ENCODE data around the gene LDLRAD4. TPM values are rescaled to one million over a fixed set of nuclear protein-coding genes. Genes with fewer than 3 reads are reported as not detected.

LDLRAD4 gene
- total and polyA plus RNA-seq, 2 experiments from 2014 or later, result 0.73 to 1.9 TPM

- Histone ChIP-seq H4K20me1 (replicated peaks; ENCODE audit: insufficient read depth) (no peaks in the 10 kb centered on the region), H3K4me1 (ENCODE audit: insufficient read depth) (no peaks in the 10 kb centered on the region), H3K4me3 (no peak overlapping the region), H3K27ac (ENCODE audit: low read depth) (no peak overlapping the region), H3F3A (replicated peaks; ENCODE audit: low read depth) (no peaks in the 10 kb centered on the region), H3K36me3 (ENCODE audit: insufficient read depth) (no peaks in the 10 kb centered on the region), H2AFZ (no peak overlapping the region), H3K4me2 (no peak overlapping the region), H3K27me3 (ENCODE audit: insufficient read depth) (no peaks in the 10 kb centered on the region), H3K9me2 (ENCODE audit: insufficient read depth) (no peaks in the 10 kb centered on the region), H3K79me2 (replicated peaks; ENCODE audit: insufficient read depth) (no peaks in the 10 kb centered on the region)
- no peaks in the 10 kb centered on the region for H3K36me3 Mint-ChIP-seq (ENCODE audit: low read depth)
- peaks cover 6% of the 10 kb centered on the region; the same call in 1 of the 3 replicates for H3K4me1 Mint-ChIP-seq
- no peak overlapping the region for H3K4me3 Mint-ChIP-seq
- no peak for DNase-seq (ENCODE audit: low spot score)
- H3K27ac Mint-ChIP-seq, result no peak overlapping the region
- TF ChIP-seq POLR2AphosphoS5 (IDR thresholded peaks at IDR 0.05; ENCODE audit: low read depth) (no peak), EZH2phosphoT487 (IDR thresholded peaks at IDR 0.05; ENCODE audit: unreplicated experiment) (no peak), EZH2 (IDR thresholded peaks at IDR 0.05; ENCODE audit: low read depth, unreplicated experiment) (no peak)
- H3K9me3 Mint-ChIP-seq, result no peaks in the 10 kb centered on the region
- peaks cover 4% of the 10 kb centered on the region for H3K27me3 Mint-ChIP-seq (ENCODE audit: insufficient read depth, low read depth, poor library complexity)
- ATAC-seq, result no peak
These were observed 157.8 kb downstream of the LDLRAD4 start for GRCh38 chr18:13376298-13376840.

GRCh38 chr18:13376841-13377351 lies 158.3 kb downstream of the LDLRAD4 start:
- H3K4me1 Mint-ChIP-seq, result peaks cover 6% of the 10 kb centered on the region; the same call in 1 of the 3 replicates
- H3K27ac Mint-ChIP-seq, result no peak overlapping the region
- DNase-seq (ENCODE audit: low spot score) (no peak), ATAC-seq (no peak)
- Histone ChIP-seq H3K27ac (ENCODE audit: low read depth) (no peak overlapping the region), H4K20me1 (replicated peaks; ENCODE audit: insufficient read depth) (no peaks in the 10 kb centered on the region), H3K36me3 (ENCODE audit: insufficient read depth) (no peaks in the 10 kb centered on the region), H2AFZ (no peak overlapping the region), H3K79me2 (replicated peaks; ENCODE audit: insufficient read depth) (no peaks in the 10 kb centered on the region), H3F3A (replicated peaks; ENCODE audit: low read depth) (no peaks in the 10 kb centered on the region), H3K9me2 (ENCODE audit: insufficient read depth) (no peaks in the 10 kb centered on the region), H3K4me1 (ENCODE audit: insufficient read depth) (no peaks in the 10 kb centered on the region), H3K4me3 (no peak overlapping the region), H3K4me2 (no peak overlapping the region), H3K27me3 (ENCODE audit: insufficient read depth) (no peaks in the 10 kb centered on the region)
- H3K9me3 Mint-ChIP-seq, result no peaks in the 10 kb centered on the region
- no peak overlapping the region for H3K4me3 Mint-ChIP-seq
- peaks cover 4% of the 10 kb centered on the region for H3K27me3 Mint-ChIP-seq (ENCODE audit: insufficient read depth, low read depth, poor library complexity)
- no peaks in the 10 kb centered on the region for H3K36me3 Mint-ChIP-seq (ENCODE audit: low read depth)
- TF ChIP-seq REST (IDR thresholded peaks at IDR 0.05; ENCODE audit: unreplicated experiment) (no peak), NANOG (IDR thresholded peaks at IDR 0.05; ENCODE audit: borderline replicate concordance) (no peak), ETS1 (IDR thresholded peaks at IDR 0.05) (no peak), CREB1 (CRISPR knock-in tag; IDR thresholded peaks at IDR 0.05; ENCODE audit: low read depth) (no peak), CTCF (conservative IDR thresholded peaks at IDR 0.05; ENCODE audit: low read depth in 2 of 2) (no peak), JUNB (IDR thresholded peaks at IDR 0.05; ENCODE audit: unreplicated experiment) (no peak), POLR2AphosphoS5 (IDR thresholded peaks at IDR 0.05; ENCODE audit: low read depth) (no peak)

Measured in GM23338 (cell line).